PC-3 (cell line): ENCODE data around the gene TCFL5. TPM values are rescaled to one million over a fixed set of nuclear protein-coding genes. Genes with fewer than 3 reads are reported as not detected.

ENCODE experiments used
- ATAC-seq: fragments of 200-7000 bp; cut with Tn5 transposase; 2 replicates; pipeline ENCODE4 v1.9.1; 2020; ENCODE audit warnings: mild to moderate bottlenecking, moderate library complexity
- BruUV-seq: library from RNA; stranded (reverse); fragments of 400-500 nt; replicated peaks from 2 replicates; lab custom pipeline; 2021; lab: Mats Ljungman, UMichigan
- CTCF ChIA-PET: fragments of 300-600 bp; sonication (Branson Sonifier 250); formaldehyde crosslinking; loops from one replicate; lab custom pipeline; 2022; ENCODE audit warnings: antibody characterized with exemption; lab: Charles Lee
- POLR2A ChIA-PET: fragments of 300-600 bp; sonication (Branson Sonifier 250); formaldehyde crosslinking; loops from one replicate; lab custom pipeline; 2022; ENCODE audit warnings: antibody characterized with exemption; ENCODE audit not compliant: unreplicated experiment; lab: Charles Lee
- DNase-seq: peaks from one replicate; pipeline ENCODE4 v3.0.0-alpha.2; 2015
- H2AFZ ChIP-seq: fragments of 300-600 bp; sonication (generic); 2 replicates; pipeline ENCODE4 v1.6.0; 2016; ENCODE audit warnings: antibody characterized with exemption, low read length
- H3F3A ChIP-seq: fragments of 300-600 bp; sonication (generic); one replicate; pipeline ENCODE4 v1.6.0; 2017; ENCODE audit warnings: antibody characterized with exemption, low read length, control low read depth, mild to moderate bottlenecking; ENCODE audit not compliant: unreplicated experiment
- H3K27ac ChIP-seq: fragments of 300-600 bp; sonication (generic); 2 replicates; pipeline ENCODE4 v1.5.1; 2016; ENCODE audit warnings: mild to moderate bottlenecking, low read length
- H3K27me3 ChIP-seq: fragments of 300-600 bp; sonication (generic); 2 replicates; pipeline ENCODE4 v1.6.1; 2016; ENCODE audit warnings: low read length, mixed read lengths
- H3K36me3 ChIP-seq: fragments of 300-600 bp; sonication (generic); 2 replicates; pipeline ENCODE4 v1.6.1; 2016; ENCODE audit warnings: low read depth, mixed run types, low read length, mixed read lengths
- H3K4me1 ChIP-seq: fragments of 300-600 bp; sonication (generic); 2 replicates; pipeline ENCODE4 v1.5.1; 2016; ENCODE audit warnings: low read length; ENCODE audit not compliant: insufficient read depth
- H3K4me2 ChIP-seq: fragments of 300-600 bp; sonication (generic); 2 replicates; pipeline ENCODE4 v1.6.0; 2016; ENCODE audit warnings: low read length
- H3K4me3 ChIP-seq: fragments of 300-600 bp; sonication (generic); 2 replicates; pipeline ENCODE4 v1.5.1; 2016; ENCODE audit warnings: mild to moderate bottlenecking, low read length, mixed read lengths
- H3K79me2 ChIP-seq: fragments of 300-600 bp; sonication (generic); 2 replicates; pipeline ENCODE4 v1.6.1; 2017; ENCODE audit warnings: low read length, mixed read lengths
- H3K9ac ChIP-seq: fragments of 300-600 bp; sonication (generic); 2 replicates; pipeline ENCODE4 v1.6.0; 2016; ENCODE audit warnings: mild to moderate bottlenecking, low read length
- H3K9me2 ChIP-seq: fragments of 300-600 bp; sonication (generic); replicated peaks from 2 replicates; pipeline ENCODE4 v1.6.1; 2016; ENCODE audit warnings: mixed run types, low read length, mixed read lengths
- H3K9me3 ChIP-seq: fragments of 300-600 bp; sonication (generic); 2 replicates; pipeline ENCODE4 v1.6.1; 2016; ENCODE audit warnings: low read length, mixed read lengths
- H4K20me1 ChIP-seq: fragments of 300-600 bp; sonication (generic); 2 replicates; pipeline ENCODE4 v1.6.1; 2016; ENCODE audit warnings: low read length, mixed read lengths
- EZH2 ChIP-seq: fragments of 300-600 bp; sonication (generic); IDR thresholded peaks from one replicate; pipeline ENCODE4 v1.6.1; 2017; ENCODE audit warnings: antibody characterized with exemption, mild to moderate bottlenecking, low read length; ENCODE audit not compliant: unreplicated experiment
- EZH2phosphoT487 ChIP-seq: fragments of 300-600 bp; sonication (generic); IDR thresholded peaks from 2 replicates; pipeline ENCODE4 v1.6.1; 2018; ENCODE audit warnings: mild to moderate bottlenecking, antibody characterized with exemption, low read length, borderline replicate concordance
- intact Hi-C: fragments of 100-400 bp; cut with micrococcal nuclease; formaldehyde crosslinking; loops from 2 replicates; pipeline ENCODE4 v1.9.0; 2023
- total RNA-seq: library from RNA; depleted of rRNA; stranded (reverse); fragments of >200 nt; gene quantifications from 2 replicates; pipeline ENCODE4 v1.2.3, GENCODE V29; 2014
- TF ChIP-seq, protein P1 (sequence below): fragments of 300-600 bp; sonication (generic); conservative IDR thresholded peaks from 2 replicates; pipeline ENCODE4 v1.5.1; 2017; ENCODE audit warnings: antibody characterized with exemption, low read depth, mild to moderate bottlenecking, low read length

The TCFL5 gene
- total RNA-seq, 1 experiment from 2014 or later, result 15.8 TPM

DNA sequence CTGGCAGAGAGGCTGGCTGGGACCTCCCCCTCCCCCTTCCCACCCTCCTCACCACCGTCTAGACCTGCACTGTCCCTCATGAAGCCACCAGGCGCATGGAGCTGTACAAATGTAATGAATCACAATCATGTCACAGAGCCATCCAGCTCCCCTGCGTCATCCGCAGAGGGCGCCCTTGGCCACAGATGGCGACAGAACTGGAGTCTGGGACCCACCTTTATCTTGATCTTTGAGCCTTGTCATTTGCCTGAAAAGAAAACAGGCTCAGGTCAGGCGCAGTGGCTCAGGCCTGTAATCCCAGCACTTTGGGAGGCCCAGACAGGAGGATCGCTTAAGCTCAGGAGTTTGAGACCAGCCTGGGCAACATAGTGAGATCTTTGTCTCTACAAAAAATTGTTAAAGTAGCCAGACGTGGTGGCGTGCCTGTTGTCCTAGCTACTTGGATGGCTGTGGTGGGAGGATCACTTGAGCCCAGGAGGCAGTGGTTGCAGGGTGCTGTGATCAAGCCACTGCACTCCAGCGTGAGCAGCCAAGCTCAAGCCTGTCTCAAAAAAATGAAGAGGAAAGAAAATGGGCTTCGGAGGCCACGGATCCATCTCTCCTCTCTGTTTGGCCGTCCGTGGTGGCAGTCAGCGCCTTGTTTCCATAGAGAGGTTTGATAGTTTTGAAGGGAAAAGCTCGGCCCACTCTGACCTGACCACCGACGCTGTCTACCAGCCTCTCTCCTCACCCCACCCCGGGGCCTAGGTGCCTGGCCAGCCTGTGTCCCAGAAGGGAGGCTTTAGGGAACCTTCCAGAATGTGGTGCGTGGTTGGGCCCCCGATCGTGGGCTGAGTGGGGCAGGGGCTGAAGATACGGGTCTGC is 38.6 kb downstream of the TCFL5 start:
- intact Hi-C loops, result loop anchor here (1.0 to 10.0 kb wide), 3 partner anchors 18 to 102 kb away; partner anchors contain the start of gene DIDO1
- Histone ChIP-seq H3K36me3 (no peaks in the 10 kb centered on the region), H4K20me1 (no peaks in the 10 kb centered on the region), H3K4me2 (no peak overlapping the region), H3K9me3 (no peaks in the 10 kb centered on the region), H3K9ac (no peak overlapping the region), H3K4me3 (no peak overlapping the region), H3K79me2 (no peaks in the 10 kb centered on the region), H3F3A (no peaks in the 10 kb centered on the region), H3K27me3 (no peaks in the 10 kb centered on the region), H3K4me1 (peaks cover 23% of the 10 kb centered on the region), H3K27ac (no peak overlapping the region), H3K9me2 (no peaks in the 10 kb centered on the region), H2AFZ (no peak overlapping the region)
- DNase-seq, result peak; percentile 88
- peak; percentile 72 for ATAC-seq
- POLR2A ChIA-PET, result interaction anchor here (0.6 to 0.7 kb wide), 2 partner anchors 19 to 1071 kb away, joined by 3 to 4 read pairs; no protein-coding TSS in a partner anchor
- TF ChIP-seq, protein P1, sequence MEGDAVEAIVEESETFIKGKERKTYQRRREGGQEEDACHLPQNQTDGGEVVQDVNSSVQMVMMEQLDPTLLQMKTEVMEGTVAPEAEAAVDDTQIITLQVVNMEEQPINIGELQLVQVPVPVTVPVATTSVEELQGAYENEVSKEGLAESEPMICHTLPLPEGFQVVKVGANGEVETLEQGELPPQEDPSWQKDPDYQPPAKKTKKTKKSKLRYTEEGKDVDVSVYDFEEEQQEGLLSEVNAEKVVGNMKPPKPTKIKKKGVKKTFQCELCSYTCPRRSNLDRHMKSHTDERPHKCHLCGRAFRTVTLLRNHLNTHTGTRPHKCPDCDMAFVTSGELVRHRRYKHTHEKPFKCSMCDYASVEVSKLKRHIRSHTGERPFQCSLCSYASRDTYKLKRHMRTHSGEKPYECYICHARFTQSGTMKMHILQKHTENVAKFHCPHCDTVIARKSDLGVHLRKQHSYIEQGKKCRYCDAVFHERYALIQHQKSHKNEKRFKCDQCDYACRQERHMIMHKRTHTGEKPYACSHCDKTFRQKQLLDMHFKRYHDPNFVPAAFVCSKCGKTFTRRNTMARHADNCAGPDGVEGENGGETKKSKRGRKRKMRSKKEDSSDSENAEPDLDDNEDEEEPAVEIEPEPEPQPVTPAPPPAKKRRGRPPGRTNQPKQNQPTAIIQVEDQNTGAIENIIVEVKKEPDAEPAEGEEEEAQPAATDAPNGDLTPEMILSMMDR, result peak; percentile 88
- TF ChIP-seq EZH2 (no peak), EZH2phosphoT487 (no peak)
- CTCF ChIA-PET, result interaction anchor here (0.6 to 1.1 kb wide), 10 partner anchors 10 to 101 kb away, joined by 3 to 11 read pairs (median 8); partner anchors contain the start of gene TCFL5
- no TSS peak for BruUV-seq

DNA sequence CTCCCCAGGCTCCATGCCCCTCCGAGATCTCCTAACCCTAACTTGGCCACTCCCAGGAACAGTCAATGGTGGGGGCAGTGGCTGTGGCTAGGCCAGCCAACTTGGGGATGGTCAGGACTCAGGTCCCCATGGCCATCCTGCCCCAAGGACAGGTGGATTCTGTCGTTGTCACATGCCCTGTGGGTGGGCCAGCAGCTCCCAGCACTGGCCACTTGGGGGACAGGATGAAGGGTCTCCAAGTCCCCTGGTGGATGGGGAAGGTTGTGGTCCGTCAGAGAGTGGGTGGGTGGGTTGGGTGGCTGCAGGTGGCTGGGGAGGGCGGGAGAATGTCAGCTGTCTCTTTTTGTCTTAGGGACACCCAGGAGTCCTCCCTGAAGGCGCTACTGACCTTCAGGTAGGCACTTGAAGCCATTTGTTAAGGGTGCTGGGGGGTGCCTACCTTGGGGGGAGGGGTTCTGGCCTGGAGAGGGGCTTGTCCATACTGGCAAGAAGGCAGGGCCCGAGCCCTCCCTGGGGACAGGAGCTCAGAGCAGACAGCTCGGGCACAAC is 39.3 kb downstream of the TCFL5 start:
- TF ChIP-seq EZH2phosphoT487, result no peak
- TF ChIP-seq, protein P1, result no peak
- TF ChIP-seq EZH2, result no peak
- intact Hi-C loops, result loop anchor here (1.0 to 10.0 kb wide), 3 partner anchors 18 to 102 kb away; partner anchors contain the start of gene DIDO1
- Histone ChIP-seq H3K4me1 (peaks cover 23% of the 10 kb centered on the region), H3K9ac (no peak overlapping the region), H3K4me3 (no peak overlapping the region), H2AFZ (no peak overlapping the region), H3K4me2 (no peak overlapping the region), H3K9me3 (no peaks in the 10 kb centered on the region), H3K36me3 (no peaks in the 10 kb centered on the region), H3K9me2 (no peaks in the 10 kb centered on the region), H3K27ac (no peak overlapping the region), H3K79me2 (no peaks in the 10 kb centered on the region), H3F3A (no peaks in the 10 kb centered on the region), H4K20me1 (no peaks in the 10 kb centered on the region), H3K27me3 (peaks cover 6% of the 10 kb centered on the region; the same call in 1 of the 2 replicates)
- DNase-seq (no peak), ATAC-seq (no peak)
- POLR2A ChIA-PET, result interaction anchor here (0.7 kb wide), 1 partner anchor 1072 kb away, joined by 4 read pairs; no protein-coding TSS in a partner anchor
- CTCF ChIA-PET, result interaction anchor here (0.6 to 1.1 kb wide), 10 partner anchors 10 to 102 kb away, joined by 3 to 11 read pairs (median 8); partner anchors contain the start of gene TCFL5
- no TSS peak for BruUV-seq
